ENCODE data around the gene OR2B3. TPM values are rescaled to one million over a fixed set of nuclear protein-coding genes. Genes with fewer than 3 reads are reported as not detected.

The OR2B3 gene
- total and polyA plus RNA-seq, 2 experiments from 2014 or later = not detected

DNA sequence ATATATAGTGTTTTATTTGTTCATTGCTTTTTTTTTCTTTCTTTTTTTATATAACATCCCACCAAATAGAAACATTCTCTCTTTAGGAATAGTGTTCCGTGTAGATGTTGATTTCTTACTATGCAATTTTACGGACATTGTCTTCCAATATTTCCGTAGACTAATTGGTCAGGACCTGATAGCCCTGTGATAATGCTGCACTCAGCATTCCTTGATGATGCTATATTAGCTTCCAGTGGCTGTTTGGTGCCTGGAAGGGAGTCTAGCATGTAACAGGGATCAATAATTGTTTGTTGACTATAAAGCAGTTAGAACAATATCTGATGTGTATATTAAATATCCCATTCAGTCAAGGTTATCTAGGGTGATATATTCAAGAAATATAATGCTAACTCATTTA is 35.4 kb downstream of the OR2B3 start (continued):
- TF ChIP-seq, protein P1, sequence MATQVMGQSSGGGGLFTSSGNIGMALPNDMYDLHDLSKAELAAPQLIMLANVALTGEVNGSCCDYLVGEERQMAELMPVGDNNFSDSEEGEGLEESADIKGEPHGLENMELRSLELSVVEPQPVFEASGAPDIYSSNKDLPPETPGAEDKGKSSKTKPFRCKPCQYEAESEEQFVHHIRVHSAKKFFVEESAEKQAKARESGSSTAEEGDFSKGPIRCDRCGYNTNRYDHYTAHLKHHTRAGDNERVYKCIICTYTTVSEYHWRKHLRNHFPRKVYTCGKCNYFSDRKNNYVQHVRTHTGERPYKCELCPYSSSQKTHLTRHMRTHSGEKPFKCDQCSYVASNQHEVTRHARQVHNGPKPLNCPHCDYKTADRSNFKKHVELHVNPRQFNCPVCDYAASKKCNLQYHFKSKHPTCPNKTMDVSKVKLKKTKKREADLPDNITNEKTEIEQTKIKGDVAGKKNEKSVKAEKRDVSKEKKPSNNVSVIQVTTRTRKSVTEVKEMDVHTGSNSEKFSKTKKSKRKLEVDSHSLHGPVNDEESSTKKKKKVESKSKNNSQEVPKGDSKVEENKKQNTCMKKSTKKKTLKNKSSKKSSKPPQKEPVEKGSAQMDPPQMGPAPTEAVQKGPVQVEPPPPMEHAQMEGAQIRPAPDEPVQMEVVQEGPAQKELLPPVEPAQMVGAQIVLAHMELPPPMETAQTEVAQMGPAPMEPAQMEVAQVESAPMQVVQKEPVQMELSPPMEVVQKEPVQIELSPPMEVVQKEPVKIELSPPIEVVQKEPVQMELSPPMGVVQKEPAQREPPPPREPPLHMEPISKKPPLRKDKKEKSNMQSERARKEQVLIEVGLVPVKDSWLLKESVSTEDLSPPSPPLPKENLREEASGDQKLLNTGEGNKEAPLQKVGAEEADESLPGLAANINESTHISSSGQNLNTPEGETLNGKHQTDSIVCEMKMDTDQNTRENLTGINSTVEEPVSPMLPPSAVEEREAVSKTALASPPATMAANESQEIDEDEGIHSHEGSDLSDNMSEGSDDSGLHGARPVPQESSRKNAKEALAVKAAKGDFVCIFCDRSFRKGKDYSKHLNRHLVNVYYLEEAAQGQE (IDR thresholded peaks at IDR 0.05; ENCODE audit: unreplicated experiment) = no peak
- TF ChIP-seq CREB1 (CRISPR knock-in tag; IDR thresholded peaks at IDR 0.05; ENCODE audit: low read depth) (no peak), JUNB (IDR thresholded peaks at IDR 0.05; ENCODE audit: unreplicated experiment) (no peak), STAT1 (IDR thresholded peaks at IDR 0.05; ENCODE audit: unreplicated experiment) (no peak)

DNA sequence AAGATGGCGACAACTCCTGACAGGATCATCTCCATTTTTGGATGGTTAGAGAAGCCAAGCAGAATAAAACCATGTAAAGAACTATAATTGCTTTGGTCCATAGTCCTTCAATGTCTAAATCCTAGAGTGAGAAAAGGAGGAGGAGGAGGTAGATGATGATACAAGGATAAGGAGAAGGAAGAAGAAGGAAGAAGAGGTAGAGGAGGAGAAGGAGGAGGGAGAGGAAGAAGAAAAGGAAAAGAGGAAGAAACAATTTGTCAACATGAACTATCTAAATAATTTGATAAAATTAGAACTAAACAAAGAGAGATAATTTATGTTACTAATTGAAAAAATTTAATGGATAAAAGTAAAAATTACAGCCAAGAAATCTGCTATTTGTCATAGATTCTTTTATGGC is 42.0 kb downstream of the OR2B3 start, which contains the start of gene OR2W1:
Gene OR2W1 (minus strand): TSS at position 101 of the 400 bp plus-strand sequence. CDS start 0 bp downstream, at position 101.
- Histone ChIP-seq H3K4me2 (no peak within 1 kb of the TSS), H3K4me3 (no peak within 1 kb of the TSS), H3K4me1 (ENCODE audit: insufficient read depth) (no peaks in the 10 kb centered on the region), H3K27ac (ENCODE audit: low read depth) (no peak within 1 kb of the TSS), H3K9me2 (ENCODE audit: insufficient read depth) (no peaks in the 10 kb centered on the region), H3F3A (replicated peaks; ENCODE audit: low read depth) (no peaks in the 10 kb centered on the region), H4K20me1 (replicated peaks; ENCODE audit: insufficient read depth) (no peaks in the 10 kb centered on the region), H3K36me3 (ENCODE audit: insufficient read depth) (no peaks in the 10 kb centered on the region), H3K79me2 (replicated peaks; ENCODE audit: insufficient read depth) (no peaks in the 10 kb centered on the region), H3K27me3 (ENCODE audit: insufficient read depth) (no peaks in the 10 kb centered on the region), H2AFZ (no peak within 1 kb of the TSS)
- H3K4me1 Mint-ChIP-seq = peaks cover 3% of the 10 kb centered on the region; the same call in 2 of the 3 replicates
- H3K27ac Mint-ChIP-seq = no peak within 1 kb of the TSS
- no peaks in the 10 kb centered on the region; the same call in 2 of the 3 replicates for H3K9me3 Mint-ChIP-seq
- H3K4me3 Mint-ChIP-seq = no peak within 1 kb of the TSS
- no peaks in the 10 kb centered on the region for H3K27me3 Mint-ChIP-seq (ENCODE audit: insufficient read depth, low read depth, poor library complexity)
- no peaks in the 10 kb centered on the region for H3K36me3 Mint-ChIP-seq (ENCODE audit: low read depth)
- no peak for DNase-seq (ENCODE audit: low spot score)
- ATAC-seq = no peak
- TF ChIP-seq EZH2 (IDR thresholded peaks at IDR 0.05; ENCODE audit: low read depth, unreplicated experiment) = no peak
- no peak for TF ChIP-seq ZNF331 (CRISPR knock-in tag; IDR thresholded peaks at IDR 0.05; ENCODE audit: low read depth)
- no peak for TF ChIP-seq JUNB (IDR thresholded peaks at IDR 0.05; ENCODE audit: unreplicated experiment)
- TF ChIP-seq POLR2AphosphoS5 (IDR thresholded peaks at IDR 0.05; ENCODE audit: low read depth) = no peak
- TF ChIP-seq CREB1 (CRISPR knock-in tag; IDR thresholded peaks at IDR 0.05; ENCODE audit: low read depth) = no peak
- TF ChIP-seq, protein P2, sequence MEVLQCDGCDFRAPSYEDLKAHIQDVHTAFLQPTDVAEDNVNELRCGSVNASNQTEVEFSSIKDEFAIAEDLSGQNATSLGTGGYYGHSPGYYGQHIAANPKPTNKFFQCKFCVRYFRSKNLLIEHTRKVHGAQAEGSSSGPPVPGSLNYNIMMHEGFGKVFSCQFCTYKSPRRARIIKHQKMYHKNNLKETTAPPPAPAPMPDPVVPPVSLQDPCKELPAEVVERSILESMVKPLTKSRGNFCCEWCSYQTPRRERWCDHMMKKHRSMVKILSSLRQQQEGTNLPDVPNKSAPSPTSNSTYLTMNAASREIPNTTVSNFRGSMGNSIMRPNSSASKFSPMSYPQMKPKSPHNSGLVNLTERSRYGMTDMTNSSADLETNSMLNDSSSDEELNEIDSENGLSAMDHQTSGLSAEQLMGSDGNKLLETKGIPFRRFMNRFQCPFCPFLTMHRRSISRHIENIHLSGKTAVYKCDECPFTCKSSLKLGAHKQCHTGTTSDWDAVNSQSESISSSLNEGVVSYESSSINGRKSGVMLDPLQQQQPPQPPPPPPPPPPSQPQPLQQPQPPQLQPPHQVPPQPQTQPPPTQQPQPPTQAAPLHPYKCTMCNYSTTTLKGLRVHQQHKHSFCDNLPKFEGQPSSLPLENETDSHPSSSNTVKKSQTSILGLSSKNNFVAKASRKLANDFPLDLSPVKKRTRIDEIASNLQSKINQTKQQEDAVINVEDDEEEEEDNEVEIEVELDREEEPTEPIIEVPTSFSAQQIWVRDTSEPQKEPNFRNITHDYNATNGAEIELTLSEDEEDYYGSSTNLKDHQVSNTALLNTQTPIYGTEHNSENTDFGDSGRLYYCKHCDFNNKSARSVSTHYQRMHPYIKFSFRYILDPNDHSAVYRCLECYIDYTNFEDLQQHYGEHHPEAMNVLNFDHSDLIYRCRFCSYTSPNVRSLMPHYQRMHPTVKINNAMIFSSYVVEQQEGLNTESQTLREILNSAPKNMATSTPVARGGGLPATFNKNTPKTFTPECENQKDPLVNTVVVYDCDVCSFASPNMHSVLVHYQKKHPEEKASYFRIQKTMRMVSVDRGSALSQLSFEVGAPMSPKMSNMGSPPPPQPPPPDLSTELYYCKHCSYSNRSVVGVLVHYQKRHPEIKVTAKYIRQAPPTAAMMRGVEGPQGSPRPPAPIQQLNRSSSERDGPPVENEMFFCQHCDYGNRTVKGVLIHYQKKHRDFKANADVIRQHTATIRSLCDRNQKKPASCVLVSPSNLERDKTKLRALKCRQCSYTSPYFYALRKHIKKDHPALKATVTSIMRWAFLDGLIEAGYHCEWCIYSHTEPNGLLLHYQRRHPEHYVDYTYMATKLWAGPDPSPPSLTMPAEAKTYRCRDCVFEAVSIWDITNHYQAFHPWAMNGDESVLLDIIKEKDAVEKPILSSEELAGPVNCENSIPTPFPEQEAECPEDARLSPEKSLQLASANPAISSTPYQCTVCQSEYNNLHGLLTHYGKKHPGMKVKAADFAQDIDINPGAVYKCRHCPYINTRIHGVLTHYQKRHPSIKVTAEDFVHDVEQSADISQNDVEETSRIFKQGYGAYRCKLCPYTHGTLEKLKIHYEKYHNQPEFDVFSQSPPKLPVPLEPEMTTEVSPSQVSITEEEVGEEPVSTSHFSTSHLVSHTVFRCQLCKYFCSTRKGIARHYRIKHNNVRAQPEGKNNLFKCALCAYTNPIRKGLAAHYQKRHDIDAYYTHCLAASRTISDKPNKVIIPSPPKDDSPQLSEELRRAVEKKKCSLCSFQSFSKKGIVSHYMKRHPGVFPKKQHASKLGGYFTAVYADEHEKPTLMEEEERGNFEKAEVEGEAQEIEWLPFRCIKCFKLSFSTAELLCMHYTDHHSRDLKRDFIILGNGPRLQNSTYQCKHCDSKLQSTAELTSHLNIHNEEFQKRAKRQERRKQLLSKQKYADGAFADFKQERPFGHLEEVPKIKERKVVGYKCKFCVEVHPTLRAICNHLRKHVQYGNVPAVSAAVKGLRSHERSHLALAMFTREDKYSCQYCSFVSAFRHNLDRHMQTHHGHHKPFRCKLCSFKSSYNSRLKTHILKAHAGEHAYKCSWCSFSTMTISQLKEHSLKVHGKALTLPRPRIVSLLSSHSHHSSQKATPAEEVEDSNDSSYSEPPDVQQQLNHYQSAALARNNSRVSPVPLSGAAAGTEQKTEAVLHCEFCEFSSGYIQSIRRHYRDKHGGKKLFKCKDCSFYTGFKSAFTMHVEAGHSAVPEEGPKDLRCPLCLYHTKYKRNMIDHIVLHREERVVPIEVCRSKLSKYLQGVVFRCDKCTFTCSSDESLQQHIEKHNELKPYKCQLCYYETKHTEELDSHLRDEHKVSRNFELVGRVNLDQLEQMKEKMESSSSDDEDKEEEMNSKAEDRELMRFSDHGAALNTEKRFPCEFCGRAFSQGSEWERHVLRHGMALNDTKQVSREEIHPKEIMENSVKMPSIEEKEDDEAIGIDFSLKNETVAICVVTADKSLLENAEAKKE (CRISPR knock-in tag; IDR thresholded peaks at IDR 0.05) = no peak
- TF ChIP-seq, protein P1 (IDR thresholded peaks at IDR 0.05; ENCODE audit: unreplicated experiment) = no peak
- TF ChIP-seq NANOG (IDR thresholded peaks at IDR 0.05; ENCODE audit: borderline replicate concordance) = no peak
- no peak for TF ChIP-seq STAT1 (IDR thresholded peaks at IDR 0.05; ENCODE audit: unreplicated experiment)
- TF ChIP-seq, protein P3, sequence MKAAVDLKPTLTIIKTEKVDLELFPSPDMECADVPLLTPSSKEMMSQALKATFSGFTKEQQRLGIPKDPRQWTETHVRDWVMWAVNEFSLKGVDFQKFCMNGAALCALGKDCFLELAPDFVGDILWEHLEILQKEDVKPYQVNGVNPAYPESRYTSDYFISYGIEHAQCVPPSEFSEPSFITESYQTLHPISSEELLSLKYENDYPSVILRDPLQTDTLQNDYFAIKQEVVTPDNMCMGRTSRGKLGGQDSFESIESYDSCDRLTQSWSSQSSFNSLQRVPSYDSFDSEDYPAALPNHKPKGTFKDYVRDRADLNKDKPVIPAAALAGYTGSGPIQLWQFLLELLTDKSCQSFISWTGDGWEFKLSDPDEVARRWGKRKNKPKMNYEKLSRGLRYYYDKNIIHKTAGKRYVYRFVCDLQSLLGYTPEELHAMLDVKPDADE (IDR thresholded peaks at IDR 0.05) = no peak
- no peak for TF ChIP-seq ZNF114 (CRISPR knock-in tag; IDR thresholded peaks at IDR 0.05)
